Neuron (in vitro differentiated cells): ENCODE results near the gene SNED1.

Experiments used
- H2AFZ ChIP-seq: one replicate; pipeline ENCODE4 v1.6.1; 2013; ENCODE audit warnings: low read depth, mild to moderate bottlenecking, inconsistent platforms, low read length, moderate library complexity
- H3K27me3 ChIP-seq: one replicate; pipeline ENCODE4 v1.6.1; 2013; ENCODE audit warnings: low read length; ENCODE audit not compliant: insufficient read depth
- H3K36me3 ChIP-seq: one replicate; pipeline ENCODE4 v1.6.1; 2013; ENCODE audit warnings: low read length; ENCODE audit not compliant: insufficient read depth
- H3K4me1 ChIP-seq: one replicate; pipeline ENCODE4 v1.6.1; 2013; ENCODE audit warnings: low read length; ENCODE audit not compliant: insufficient read depth
- H3K4me3 ChIP-seq: 2 replicates; pipeline ENCODE4 v1.5.1; 2013; ENCODE audit warnings: mild to moderate bottlenecking, low read length, moderate library complexity
- H3K9me3 ChIP-seq: one replicate; pipeline ENCODE4 v1.6.1; 2013; ENCODE audit warnings: low read length

SNED1 gene

GRCh38 chr2:241014764-241015163, 16.3 kb downstream of the SNED1 start:
- H3K27me3 ChIP-seq, result no peaks in the 10 kb centered on the region
- H3K4me3 ChIP-seq, result no peak overlapping the region
- H2AFZ ChIP-seq, result no peak overlapping the region
- no peaks in the 10 kb centered on the region for H3K36me3 ChIP-seq
- H3K9me3 ChIP-seq, result peaks cover 3% of the 10 kb centered on the region
- peaks cover 7% of the 10 kb centered on the region for H3K4me1 ChIP-seq

DNA sequence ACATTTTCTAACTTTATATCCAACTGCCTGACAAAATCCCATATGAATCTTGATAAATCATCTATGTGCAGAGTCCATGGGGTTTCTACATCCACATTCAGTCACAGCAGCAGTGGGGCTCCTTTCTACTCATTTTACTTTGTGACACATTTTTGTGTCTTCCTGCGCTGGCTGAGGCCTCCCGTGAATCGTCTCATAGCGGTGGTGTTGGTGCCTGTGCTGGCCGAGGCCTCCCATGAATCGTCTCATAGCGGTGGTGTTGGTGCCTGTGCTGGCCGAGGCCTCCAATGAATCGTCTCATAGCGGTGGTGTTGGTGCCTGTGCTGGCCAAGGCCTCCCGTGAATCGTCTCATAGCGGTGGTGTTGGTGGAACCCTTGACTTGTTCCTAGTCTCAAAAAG, 17.0 kb downstream of the SNED1 start:
- no peaks in the 10 kb centered on the region for H3K36me3 ChIP-seq
- H3K4me1 ChIP-seq, result peaks cover under 1% of the 10 kb centered on the region
- peaks cover 3% of the 10 kb centered on the region for H3K9me3 ChIP-seq
- H3K27me3 ChIP-seq, result no peaks in the 10 kb centered on the region
- no peak overlapping the region for H2AFZ ChIP-seq
- H3K4me3 ChIP-seq, result no peak overlapping the region

GRCh38 chr2:241017228-241017940, 19.0 kb downstream of the SNED1 start:
- no peaks in the 10 kb centered on the region for H3K4me1 ChIP-seq
- H2AFZ ChIP-seq, result no peak overlapping the region
- no peaks in the 10 kb centered on the region for H3K36me3 ChIP-seq
- H3K4me3 ChIP-seq, result no peak overlapping the region
- H3K27me3 ChIP-seq, result no peaks in the 10 kb centered on the region
- H3K9me3 ChIP-seq, result peaks cover 4% of the 10 kb centered on the region

GRCh38 chr2:241018051-241018891, 19.9 kb downstream of the SNED1 start:
- Histone ChIP-seq H3K27me3 (no peaks in the 10 kb centered on the region), H3K4me3 (no peak overlapping the region), H3K4me1 (no peaks in the 10 kb centered on the region), H2AFZ (no peak overlapping the region), H3K36me3 (no peaks in the 10 kb centered on the region), H3K9me3 (peaks cover 4% of the 10 kb centered on the region)

DNA sequence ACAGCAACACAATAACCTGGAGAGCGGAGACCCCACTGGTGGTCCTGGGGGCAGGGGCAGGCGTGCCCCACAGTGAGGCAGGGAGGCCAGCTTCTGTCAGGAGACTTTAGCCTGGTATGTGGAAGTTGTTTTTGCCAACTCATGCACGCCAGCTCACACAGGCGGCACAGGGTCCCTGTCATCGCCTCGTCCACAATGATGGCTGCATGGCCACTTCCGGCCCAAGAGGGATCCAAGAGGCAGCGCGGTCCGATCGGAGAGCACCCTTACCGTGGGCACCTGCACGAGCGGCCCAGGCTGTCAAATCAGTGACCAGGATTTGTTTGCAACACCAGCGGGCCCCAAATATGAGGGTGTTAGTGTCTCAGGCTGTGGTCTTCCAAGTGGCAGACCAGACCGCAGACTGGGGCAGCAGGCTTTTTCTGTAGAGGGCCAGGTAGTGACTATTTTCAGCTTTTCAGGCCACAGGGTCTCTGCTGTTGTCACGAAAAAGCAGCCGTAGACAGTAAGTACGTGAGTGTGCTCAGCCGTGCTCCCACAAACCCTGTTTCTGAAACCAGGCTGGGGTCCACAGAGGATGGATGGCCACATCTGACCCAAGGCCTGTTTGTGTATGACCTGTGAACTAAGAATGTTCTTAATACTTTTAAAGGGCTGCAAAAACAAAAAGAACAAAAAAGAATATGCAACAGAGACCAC, 21.2 kb downstream of the SNED1 start:
- no peaks in the 10 kb centered on the region for H3K27me3 ChIP-seq
- H2AFZ ChIP-seq, result no peak overlapping the region
- no peak overlapping the region for H3K4me3 ChIP-seq
- H3K9me3 ChIP-seq, result peaks cover 4% of the 10 kb centered on the region
- no peaks in the 10 kb centered on the region for H3K36me3 ChIP-seq
- no peaks in the 10 kb centered on the region for H3K4me1 ChIP-seq

- Histone ChIP-seq H3K36me3 (no peaks in the 10 kb centered on the region), H2AFZ (no peak overlapping the region), H3K9me3 (peaks cover 6% of the 10 kb centered on the region), H3K4me1 (no peaks in the 10 kb centered on the region), H3K4me3 (no peak overlapping the region), H3K27me3 (no peaks in the 10 kb centered on the region)
Measured at GRCh38 chr2:241020201-241020600, 21.8 kb downstream of the SNED1 start.

- Histone ChIP-seq H3K4me1 (no peaks in the 10 kb centered on the region), H2AFZ (no peak overlapping the region), H3K9me3 (peaks cover 6% of the 10 kb centered on the region), H3K36me3 (no peaks in the 10 kb centered on the region), H3K4me3 (no peak overlapping the region), H3K27me3 (no peaks in the 10 kb centered on the region)
Measured at GRCh38 chr2:241020629-241021190, 22.3 kb downstream of the SNED1 start.

DNA sequence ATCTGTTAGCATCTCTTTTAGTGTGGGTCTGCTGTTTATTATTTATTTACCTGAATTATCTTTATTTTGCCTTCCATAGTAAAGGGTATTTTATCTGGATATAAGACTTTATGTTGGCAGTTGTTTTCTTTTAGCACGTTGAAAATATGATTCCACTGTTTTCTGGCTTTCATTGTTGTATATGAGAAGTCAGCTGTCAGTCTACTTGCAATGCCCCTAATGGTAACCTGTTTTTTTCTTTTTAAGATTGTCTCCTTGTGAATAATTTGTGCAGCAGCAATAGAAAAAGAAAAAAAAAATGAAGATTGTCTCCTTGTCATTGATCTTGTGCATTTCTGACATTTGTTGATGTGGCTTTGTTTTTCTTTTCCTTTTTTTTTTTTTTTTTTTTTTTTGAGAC, 27.2 kb downstream of the SNED1 start:
- H3K4me1 ChIP-seq, result no peaks in the 10 kb centered on the region
- peaks cover 3% of the 10 kb centered on the region for H3K9me3 ChIP-seq
- no peak overlapping the region for H2AFZ ChIP-seq
- H3K36me3 ChIP-seq, result no peaks in the 10 kb centered on the region
- H3K4me3 ChIP-seq, result no peak overlapping the region
- no peaks in the 10 kb centered on the region for H3K27me3 ChIP-seq

DNA sequence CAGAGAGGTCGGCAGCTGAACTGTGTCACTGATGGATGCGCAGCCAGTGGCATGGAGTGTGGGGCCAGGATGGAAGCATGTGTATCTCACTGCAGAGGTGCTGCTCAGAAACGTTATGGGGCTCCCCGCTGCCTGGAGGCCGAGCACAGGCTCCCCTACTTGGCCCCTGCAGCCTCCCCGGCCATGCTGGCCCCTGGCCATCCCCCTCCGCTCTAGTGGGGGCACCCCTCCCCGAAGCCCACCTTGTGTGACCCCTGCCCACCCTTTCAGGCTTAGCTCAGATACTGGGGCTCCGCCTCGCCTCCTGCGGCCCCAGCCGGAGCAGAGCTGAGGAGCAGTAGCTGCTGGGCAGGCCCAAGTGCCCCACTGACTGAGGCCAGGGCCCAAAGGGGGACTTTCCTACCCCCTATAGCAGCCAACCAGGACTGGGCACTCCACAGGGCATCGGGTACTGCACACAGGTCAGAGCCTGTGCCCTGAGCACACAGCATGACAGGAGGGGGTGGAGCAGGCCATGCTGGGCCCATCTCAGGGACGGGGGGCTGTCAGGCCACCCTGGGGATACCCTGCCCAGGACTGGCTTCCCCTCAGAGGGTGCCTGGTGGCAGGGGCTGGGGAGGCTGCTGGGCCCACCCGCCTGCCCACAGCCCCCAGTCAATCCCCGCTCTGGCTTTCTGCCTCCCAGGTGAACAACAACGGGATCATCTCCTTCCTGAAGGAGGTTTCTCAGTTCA, 31.3 kb downstream of the SNED1 start:
- H3K27me3 ChIP-seq, result peaks cover 18% of the 10 kb centered on the region
- H3K36me3 ChIP-seq, result no peaks in the 10 kb centered on the region
- H3K4me1 ChIP-seq, result no peaks in the 10 kb centered on the region
- H3K4me3 ChIP-seq, result no peak overlapping the region
- H3K9me3 ChIP-seq, result peaks cover 2% of the 10 kb centered on the region
- H2AFZ ChIP-seq, result no peak overlapping the region

DNA sequence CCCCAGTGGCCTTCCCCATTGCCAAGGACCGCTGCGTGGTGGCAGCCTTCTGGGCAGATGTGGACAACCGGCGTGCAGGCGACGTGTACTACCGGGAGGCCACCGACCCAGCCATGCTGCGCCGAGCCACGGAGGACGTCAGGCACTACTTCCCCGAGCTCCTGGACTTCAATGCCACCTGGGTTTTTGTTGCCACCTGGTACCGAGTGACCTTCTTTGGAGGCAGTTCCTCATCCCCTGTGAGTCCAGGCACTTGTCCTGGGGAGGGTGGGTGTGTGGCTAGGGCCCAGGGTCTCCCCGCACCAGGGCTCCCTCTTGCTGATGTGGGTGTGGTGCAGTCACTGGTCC, 31.9 kb downstream of the SNED1 start:
- Histone ChIP-seq H3K27me3 (peaks cover 23% of the 10 kb centered on the region), H3K36me3 (no peaks in the 10 kb centered on the region), H2AFZ (no peak overlapping the region), H3K4me1 (no peaks in the 10 kb centered on the region), H3K9me3 (no peaks in the 10 kb centered on the region), H3K4me3 (no peak overlapping the region)

DNA sequence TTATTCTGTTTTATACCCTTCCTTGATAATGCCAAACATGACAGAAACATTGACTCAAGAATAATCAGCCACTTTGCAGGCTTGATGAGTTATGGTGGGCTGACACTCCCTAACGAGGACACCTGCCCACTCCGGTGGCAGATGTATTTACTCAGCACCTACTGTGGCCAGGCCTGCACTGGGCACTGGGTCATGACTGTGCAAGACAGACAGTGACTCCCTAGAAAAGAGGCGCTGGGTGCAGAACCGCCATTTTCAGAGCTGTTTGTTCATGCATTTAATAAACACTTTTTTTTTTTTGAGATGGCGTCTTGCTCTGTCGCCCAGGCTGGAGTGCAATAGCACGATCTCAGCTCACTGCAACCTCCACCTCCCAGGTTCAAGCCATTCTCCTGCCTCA, 32.5 kb downstream of the SNED1 start:
- Histone ChIP-seq H2AFZ (no peak overlapping the region), H3K36me3 (no peaks in the 10 kb centered on the region), H3K9me3 (no peaks in the 10 kb centered on the region), H3K4me3 (no peak overlapping the region), H3K4me1 (no peaks in the 10 kb centered on the region), H3K27me3 (peaks cover 26% of the 10 kb centered on the region)

DNA sequence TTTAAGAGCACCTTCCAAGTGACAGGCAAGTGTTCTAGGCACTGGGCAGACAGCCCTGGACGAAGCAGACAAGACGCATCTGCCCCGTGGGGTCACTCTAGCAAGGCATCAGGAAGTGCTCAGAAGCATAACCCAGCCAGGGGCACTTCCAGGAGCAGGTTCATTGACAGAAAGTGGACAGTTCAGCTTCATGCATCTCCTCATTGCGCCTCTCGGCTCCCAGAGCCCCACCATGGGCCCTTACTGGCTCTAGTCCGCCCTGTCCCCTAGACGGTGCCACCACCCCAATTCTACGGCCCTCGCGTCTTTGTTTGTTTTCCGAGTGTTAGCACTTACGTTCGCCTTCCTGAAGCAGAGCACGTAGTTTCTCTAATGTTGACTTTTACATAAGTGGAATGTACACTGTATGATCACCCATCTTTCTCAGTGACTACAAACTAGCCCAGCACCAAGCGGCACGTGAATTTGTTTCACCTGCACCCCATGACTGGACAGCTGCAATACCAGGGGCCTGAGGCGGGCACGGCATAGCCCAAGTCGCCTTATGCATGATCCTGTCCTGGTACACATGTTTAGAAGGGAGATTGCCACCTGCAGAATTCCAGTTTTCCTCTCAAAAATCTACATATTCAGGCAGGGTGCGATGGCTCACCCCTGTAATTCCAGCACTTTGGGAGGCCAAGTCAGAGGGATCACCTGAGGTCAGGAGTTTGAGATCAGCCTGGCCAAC, 33.2 kb downstream of the SNED1 start:
- peaks cover 6% of the 10 kb centered on the region for H3K4me1 ChIP-seq
- no peak overlapping the region for H2AFZ ChIP-seq
- no peaks in the 10 kb centered on the region for H3K36me3 ChIP-seq
- H3K27me3 ChIP-seq, result peaks cover 32% of the 10 kb centered on the region
- H3K9me3 ChIP-seq, result no peaks in the 10 kb centered on the region
- no peak overlapping the region for H3K4me3 ChIP-seq
